GM12878 (cell line): Measurements from ENCODE around the gene DDO. TPM values are rescaled to one million over a fixed set of nuclear protein-coding genes. Genes with fewer than 3 reads are reported as not detected.

ENCODE experiments used
- ATAC-seq: fragments of 200-7000 bp; cut with Tn5 transposase; 3 replicates; pipeline ENCODE4 v1.9.1; 2020; ENCODE audit warnings: mild to moderate bottlenecking, moderate library complexity
- BruUV-seq: library from RNA; stranded (reverse); fragments of 400-500 nt; replicated peaks from 2 replicates; lab custom pipeline; 2021; lab: Mats Ljungman, UMichigan
- CTCF ChIA-PET: fragments of 300-600 bp; sonication (Branson Sonifier 250); formaldehyde crosslinking; extraction: SDS; loops from one replicate; lab custom pipeline; 2021; ENCODE audit warnings: inconsistent platforms; lab: Yijun Ruan, JAX
- POLR2A ChIA-PET: fragments of 350-600 bp; formaldehyde crosslinking; extraction: SDS; loops from one replicate; lab custom pipeline; 2021; ENCODE audit warnings: inconsistent platforms; lab: Charles Lee
- RAD21 ChIA-PET: fragments of 300-600 bp; sonication (Branson Sonifier 250); formaldehyde crosslinking; loops from one replicate; lab custom pipeline; 2023; ENCODE audit warnings: antibody characterized with exemption; ENCODE audit not compliant: unreplicated experiment; lab: Charles Lee
- SMC1A ChIA-PET: fragments of 300-600 bp; sonication (Branson Sonifier 250); formaldehyde crosslinking; loops from one replicate; lab custom pipeline; 2023; ENCODE audit not compliant: unreplicated experiment, uncharacterized antibody; lab: Charles Lee
- DNase-seq: peaks from one replicate; pipeline ENCODE4 v3.0.0-alpha.2; 2011; ENCODE audit warnings: low read depth, low spot score
- FAIRE-seq: peaks from 3 replicates; lab custom pipeline; 2011; peaks lifted over from hg19 to GRCh38; lab: Jason Lieb, UNC
- H2AFZ ChIP-seq: 2 replicates; pipeline ENCODE4 v1.6.0; 2011; ENCODE audit warnings: low read depth, low read length, control low read depth; ENCODE audit not compliant: control insufficient read depth
- H3K27ac ChIP-seq: 2 replicates; pipeline ENCODE4 v1.5.1; 2011; ENCODE audit warnings: control low read depth; ENCODE audit not compliant: control insufficient read depth, insufficient read depth
- H3K27me3 ChIP-seq, 2 experiments: replicated peaks in 1 of 2; 2 replicates each; pipeline versions ENCODE4 v1.6.0 to v1.6.1; 2011; ENCODE audit warnings: low read length in 1 of 2; ENCODE audit not compliant: control insufficient read depth in 2 of 2, insufficient read depth in 2 of 2
- H3K36me3 ChIP-seq, 2 experiments: 2 replicates each; pipeline ENCODE4 v1.5.1; 2011; ENCODE audit warnings: low read length in 1 of 2; ENCODE audit not compliant: control insufficient read depth in 2 of 2, insufficient read depth in 2 of 2
- H3K4me1 ChIP-seq: 2 replicates; pipeline ENCODE4 v1.6.1; 2011; ENCODE audit warnings: mild to moderate bottlenecking, low read length, moderate library complexity, mixed read lengths; ENCODE audit not compliant: control insufficient read depth, insufficient read depth
- H3K4me2 ChIP-seq: 2 replicates; pipeline ENCODE4 v1.6.0; 2011; ENCODE audit warnings: control low read depth; ENCODE audit not compliant: control insufficient read depth, insufficient read depth
- H3K4me3 ChIP-seq: fragments of 200-600 bp; sonication (generic); 2 replicates; pipeline ENCODE4 v1.5.1; 2016
- H3K79me2 ChIP-seq: 2 replicates; pipeline ENCODE4 v1.6.0; 2011; ENCODE audit warnings: low read length; ENCODE audit not compliant: control insufficient read depth, insufficient read depth
- H3K9ac ChIP-seq: 2 replicates; pipeline ENCODE4 v1.8.0; 2011; ENCODE audit warnings: low read length, control low read depth, mixed read lengths; ENCODE audit not compliant: control insufficient read depth, insufficient read depth
- H3K9me3 ChIP-seq: replicated peaks from 3 replicates; pipeline ENCODE4 v1.5.1; 2011; ENCODE audit warnings: mild to moderate bottlenecking, low read length; ENCODE audit not compliant: control insufficient read depth, insufficient read depth
- H4K20me1 ChIP-seq: 2 replicates; pipeline ENCODE4 v1.6.0; 2011; ENCODE audit not compliant: control insufficient read depth, insufficient read depth
- ATF2 ChIP-seq: IDR thresholded peaks from 2 replicates; pipeline ENCODE4 v1.6.1; 2012; ENCODE audit warnings: low read length, inconsistent platforms
- DPF2 ChIP-seq: fragments of 450-650 bp; IDR thresholded peaks from 2 replicates; pipeline ENCODE4 v1.6.1; 2017; ENCODE audit warnings: mild to moderate bottlenecking
- HCFC1 ChIP-seq: fragments of 150-350 bp; IDR thresholded peaks from 2 replicates; pipeline ENCODE4 v1.6.1; 2014; ENCODE audit warnings: low read length
- IRF5 ChIP-seq: fragments of 450-650 bp; IDR thresholded peaks from 2 replicates; pipeline ENCODE4 v1.6.1; 2017; ENCODE audit warnings: borderline replicate concordance
- MYC ChIP-seq: IDR thresholded peaks from 2 replicates; pipeline ENCODE4 v1.6.1; 2011; ENCODE audit warnings: mild to moderate bottlenecking, low read length, moderate library complexity, inconsistent platforms; ENCODE audit not compliant: insufficient read depth, insufficient replicate concordance, insufficient read length, severe bottlenecking
- NFXL1 ChIP-seq: fragments of 450-650 bp; IDR thresholded peaks from 2 replicates; pipeline ENCODE4 v1.6.1; 2017; ENCODE audit warnings: antibody characterized with exemption, mild to moderate bottlenecking, borderline replicate concordance
- RUNX3 ChIP-seq: IDR thresholded peaks from 2 replicates; pipeline ENCODE4 v1.6.1; 2012; ENCODE audit warnings: low read length, inconsistent platforms
- ZZZ3 ChIP-seq: IDR thresholded peaks from 2 replicates; pipeline ENCODE4 v1.6.1; 2011; ENCODE audit warnings: low read depth; ENCODE audit not compliant: control insufficient read depth, insufficient read length
- WGBS: methylation state at CpG from one replicate; pipeline ENCODE4 v1.1.6; 2016; ENCODE audit warnings: low lambda C conversion rate; ENCODE audit not compliant: insufficient replicate concordance, insufficient coverage; ENCODE audit errors: missing lambda C conversion rate; 5-methylcytosine and 5-hydroxymethylcytosine counted together
- in situ Hi-C: fragments of 300-500 bp; cut with MboI; formaldehyde crosslinking; loops from 9 replicates; pipeline ENCODE4 v1.14.3; 2018; ENCODE audit warnings: mixed read lengths
- intact Hi-C: fragments of 100-400 bp; cut with micrococcal nuclease; formaldehyde crosslinking; loops from one replicate; pipeline ENCODE4 v1.14.2; 2022; ENCODE audit not compliant: unreplicated experiment
- polyA plus RNA-seq, 11 experiments: library from polyadenylated mRNA; depleted of rRNA in 4 of 11; unstranded in 6 of 11; stranded (reverse) in 5 of 11; fragments of >200 nt; fragmentation: Nextera tagmentation in 4 of 11; fragmentation: Illumina TruSeq in 1 of 11; extraction: Ambion mirVana in 4 of 11; extraction: Trizol in 1 of 11; gene quantifications; 1 replicate in 1 of 11; 2 replicates in 10 of 11; pipeline versions ENCODE4 v1.2.1 to v1.2.3, GENCODE V29; 2011 to 2016; ENCODE audit warnings: inconsistent platforms in 2 of 11, missing spikeins in 2 of 11, low read depth in 1 of 11
- total RNA-seq, 4 experiments: library from RNA; depleted of rRNA in 3 of 4; stranded (reverse); fragments of >200 nt in 3 of 4; fragmentation: Illumina TruSeq in 1 of 4; extraction: Trizol in 1 of 4; gene quantifications; 2 replicates each; pipeline versions ENCODE4 v1.2.1 to v1.2.3, GENCODE V29; 2013 to 2021
- TF ChIP-seq, protein P1 (sequence below): fragments of 450-650 bp; IDR thresholded peaks from 2 replicates; pipeline ENCODE4 v1.6.1; 2017; ENCODE audit warnings: antibody characterized with exemption, mild to moderate bottlenecking, moderate library complexity
- TF ChIP-seq, protein P2 (sequence below): fragments of 450-650 bp; IDR thresholded peaks from 2 replicates; pipeline ENCODE4 v1.6.1; 2017; ENCODE audit warnings: mild to moderate bottlenecking, low read depth, inconsistent platforms; ENCODE audit not compliant: poor library complexity, severe bottlenecking

The DDO gene
- total and polyA plus RNA-seq, 10 of the 15 experiments (the other 5 are each of a cell fraction or from before 2014, with no cell fraction given) = 0.04 to 0.14 (median 0.09) TPM; not detected in 6

- TF ChIP-seq ATF2 (no peak), NFXL1 (no peak), ZZZ3 (no peak), RUNX3 (no peak), MYC (no peak)
- TF ChIP-seq, protein P1, sequence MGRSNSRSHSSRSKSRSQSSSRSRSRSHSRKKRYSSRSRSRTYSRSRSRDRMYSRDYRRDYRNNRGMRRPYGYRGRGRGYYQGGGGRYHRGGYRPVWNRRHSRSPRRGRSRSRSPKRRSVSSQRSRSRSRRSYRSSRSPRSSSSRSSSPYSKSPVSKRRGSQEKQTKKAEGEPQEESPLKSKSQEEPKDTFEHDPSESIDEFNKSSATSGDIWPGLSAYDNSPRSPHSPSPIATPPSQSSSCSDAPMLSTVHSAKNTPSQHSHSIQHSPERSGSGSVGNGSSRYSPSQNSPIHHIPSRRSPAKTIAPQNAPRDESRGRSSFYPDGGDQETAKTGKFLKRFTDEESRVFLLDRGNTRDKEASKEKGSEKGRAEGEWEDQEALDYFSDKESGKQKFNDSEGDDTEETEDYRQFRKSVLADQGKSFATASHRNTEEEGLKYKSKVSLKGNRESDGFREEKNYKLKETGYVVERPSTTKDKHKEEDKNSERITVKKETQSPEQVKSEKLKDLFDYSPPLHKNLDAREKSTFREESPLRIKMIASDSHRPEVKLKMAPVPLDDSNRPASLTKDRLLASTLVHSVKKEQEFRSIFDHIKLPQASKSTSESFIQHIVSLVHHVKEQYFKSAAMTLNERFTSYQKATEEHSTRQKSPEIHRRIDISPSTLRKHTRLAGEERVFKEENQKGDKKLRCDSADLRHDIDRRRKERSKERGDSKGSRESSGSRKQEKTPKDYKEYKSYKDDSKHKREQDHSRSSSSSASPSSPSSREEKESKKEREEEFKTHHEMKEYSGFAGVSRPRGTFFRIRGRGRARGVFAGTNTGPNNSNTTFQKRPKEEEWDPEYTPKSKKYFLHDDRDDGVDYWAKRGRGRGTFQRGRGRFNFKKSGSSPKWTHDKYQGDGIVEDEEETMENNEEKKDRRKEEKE = no peak
- TF ChIP-seq, all 136 proteins: peak for 0
Measured at GRCh38 chr6:110440026-110440425, 24.7 kb upstream of the DDO start (continued).

DNA sequence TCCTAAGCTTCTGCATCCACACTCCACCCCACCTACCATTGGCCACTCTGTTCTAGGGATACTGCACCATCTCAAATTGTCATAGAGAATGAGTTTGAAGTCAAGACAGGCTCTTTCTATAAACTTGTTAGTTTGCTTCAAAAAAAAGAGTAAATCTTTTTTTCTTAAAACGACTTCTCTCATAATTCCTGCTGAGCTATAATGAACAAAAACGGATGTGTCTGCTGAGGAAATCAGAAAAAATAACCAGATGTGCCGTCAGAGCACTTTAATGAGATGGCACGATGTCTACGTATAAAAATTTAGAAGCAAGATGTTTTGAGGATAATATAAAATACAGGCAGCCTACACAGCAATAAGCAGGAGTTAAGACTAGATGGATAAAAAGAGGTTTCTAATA lies 24.0 kb upstream of the DDO start:
- no peak for ATAC-seq
- no peak overlapping the region for H3K27ac ChIP-seq
- H3K4me2 ChIP-seq = no peak overlapping the region
- no peaks in the 10 kb centered on the region; a peak in 1 of 4 replicates for H3K27me3 ChIP-seq
- no TSS peak for BruUV-seq
- H4K20me1 ChIP-seq = no peaks in the 10 kb centered on the region
- no peak overlapping the region for H3K4me3 ChIP-seq
- no peak overlapping the region for H3K9ac ChIP-seq
- SMC1A ChIA-PET = no interaction called here
- TF ChIP-seq, protein P2, sequence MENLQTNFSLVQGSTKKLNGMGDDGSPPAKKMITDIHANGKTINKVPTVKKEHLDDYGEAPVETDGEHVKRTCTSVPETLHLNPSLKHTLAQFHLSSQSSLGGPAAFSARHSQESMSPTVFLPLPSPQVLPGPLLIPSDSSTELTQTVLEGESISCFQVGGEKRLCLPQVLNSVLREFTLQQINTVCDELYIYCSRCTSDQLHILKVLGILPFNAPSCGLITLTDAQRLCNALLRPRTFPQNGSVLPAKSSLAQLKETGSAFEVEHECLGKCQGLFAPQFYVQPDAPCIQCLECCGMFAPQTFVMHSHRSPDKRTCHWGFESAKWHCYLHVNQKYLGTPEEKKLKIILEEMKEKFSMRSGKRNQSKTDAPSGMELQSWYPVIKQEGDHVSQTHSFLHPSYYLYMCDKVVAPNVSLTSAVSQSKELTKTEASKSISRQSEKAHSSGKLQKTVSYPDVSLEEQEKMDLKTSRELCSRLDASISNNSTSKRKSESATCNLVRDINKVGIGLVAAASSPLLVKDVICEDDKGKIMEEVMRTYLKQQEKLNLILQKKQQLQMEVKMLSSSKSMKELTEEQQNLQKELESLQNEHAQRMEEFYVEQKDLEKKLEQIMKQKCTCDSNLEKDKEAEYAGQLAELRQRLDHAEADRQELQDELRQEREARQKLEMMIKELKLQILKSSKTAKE = no peak
- TF ChIP-seq HCFC1 (no peak), DPF2 (no peak), IRF5 (no peak)
- 38% methylated on average over 5 of the region's 5 CpGs for WGBS
- H2AFZ ChIP-seq = no peak overlapping the region
- RAD21 ChIA-PET = no interaction called here
- FAIRE-seq = no peak
- H3K9me3 ChIP-seq = no peaks in the 10 kb centered on the region
- intact Hi-C loops (no loop called here), in situ Hi-C loops (no loop called here)
- H3K36me3 ChIP-seq = no peaks in the 10 kb centered on the region
- POLR2A ChIA-PET = no interaction called here
- DNase-seq = no peak
- CTCF ChIA-PET = no interaction called here
- H3K79me2 ChIP-seq = no peaks in the 10 kb centered on the region
- H3K4me1 ChIP-seq = no peaks in the 10 kb centered on the region
